ENCODE data around the gene TXN.
"Not testable (repeated sequence)": the region's sequence is repeated elsewhere in the genome, so short reads cannot be mapped to it uniquely, and the experiment has no call there.

Gene TXN

DNA sequence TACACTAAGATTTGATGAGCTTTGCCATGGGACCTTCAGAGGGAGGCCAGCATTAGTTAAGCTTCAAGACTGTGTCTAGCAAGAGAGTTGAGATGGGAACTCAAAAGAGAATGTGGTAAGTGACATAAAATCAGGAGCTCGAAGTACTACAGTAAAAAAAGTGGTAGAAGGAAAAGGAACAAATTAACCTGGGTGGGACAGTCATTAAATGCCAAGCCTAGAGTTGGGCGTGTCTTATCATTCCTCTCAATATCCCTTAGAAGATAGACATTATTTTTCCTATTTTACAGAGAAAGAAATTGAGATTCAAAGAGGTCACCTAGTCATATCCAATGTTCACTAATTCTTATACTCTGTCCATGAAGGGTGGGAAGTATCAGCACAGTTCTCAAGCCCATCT lies 3.3 kb upstream of the TXN start:
- intact Hi-C loops (cut with DNase I): no loop called here
- DNase-seq: no peak

DNA sequence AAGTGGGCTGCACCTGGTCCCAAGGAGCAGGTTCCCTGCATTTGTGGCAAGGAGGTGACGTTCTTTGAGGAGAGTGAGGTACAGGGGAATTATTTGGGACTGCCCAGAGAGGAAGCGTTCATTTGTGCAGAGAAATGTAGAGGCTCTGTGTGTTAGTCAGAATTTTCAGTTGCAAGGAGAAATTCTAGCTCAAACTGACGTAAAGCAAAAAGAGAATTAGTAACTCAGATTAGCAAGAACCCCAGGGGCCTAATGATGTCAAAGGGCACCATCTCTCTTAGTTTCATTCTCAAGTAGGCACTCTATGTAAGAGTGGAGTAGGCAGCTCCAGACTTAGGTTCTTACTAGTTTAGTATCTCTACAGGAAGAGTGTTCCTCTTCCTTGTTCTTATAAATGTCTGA lies 2.4 kb upstream of the TXN start:
- DNase-seq: no peak
- intact Hi-C loops (cut with DNase I): no loop called here

GRCh38 chr9:110257956-110258355 lies 1.6 kb upstream of the TXN start:
- no peak for DNase-seq
- intact Hi-C loops (cut with DNase I): no loop called here

DNA sequence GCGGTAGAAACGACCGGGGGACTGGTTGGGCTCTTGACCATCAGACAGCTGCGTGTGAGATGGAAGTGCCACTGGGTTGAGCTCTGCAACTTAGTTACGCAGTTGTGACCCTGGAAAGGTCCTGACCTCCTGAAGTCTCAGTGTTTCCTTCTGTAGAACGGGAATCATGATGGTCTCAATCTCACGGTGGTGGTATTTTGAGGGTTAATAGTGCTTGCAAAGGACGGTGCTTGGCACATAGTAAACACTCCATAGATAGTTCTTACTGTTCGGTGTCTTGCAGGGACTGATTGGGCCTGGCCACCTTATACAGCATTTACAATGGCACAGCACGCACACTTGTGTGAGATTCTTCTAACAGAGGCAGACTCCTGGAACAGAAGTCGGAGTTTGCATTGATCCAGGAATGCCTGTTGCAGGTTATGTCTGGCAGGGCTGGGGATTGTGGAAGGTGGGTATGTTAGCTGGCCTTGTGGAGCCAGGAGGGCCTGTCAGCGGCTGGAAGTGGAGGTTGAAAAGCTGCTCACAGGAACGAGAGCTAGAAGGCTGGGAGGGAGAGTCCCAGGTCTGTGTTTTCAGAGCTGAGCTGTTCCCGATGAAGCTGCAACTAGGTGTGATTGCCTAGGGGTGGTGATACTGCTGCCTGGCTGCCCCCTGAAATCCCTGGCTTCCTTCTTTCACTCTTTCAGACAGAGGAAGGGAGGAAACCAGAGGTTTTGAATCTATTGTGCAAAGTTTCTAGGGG lies 962 bp upstream of the TXN start:
- DNase-seq: peak in 26 of 42 donors; percentile 11 to 55 (median 23)
- intact Hi-C loops (cut with DNase I): no loop called here

GRCh38 chr9:110255463-110256379 lies 586 bp downstream of the TXN start:
- DNase-seq: peak in 40 of 42 donors; percentile 8 to 64 (median 37)
- intact Hi-C loops (cut with DNase I): no loop called here

DNA sequence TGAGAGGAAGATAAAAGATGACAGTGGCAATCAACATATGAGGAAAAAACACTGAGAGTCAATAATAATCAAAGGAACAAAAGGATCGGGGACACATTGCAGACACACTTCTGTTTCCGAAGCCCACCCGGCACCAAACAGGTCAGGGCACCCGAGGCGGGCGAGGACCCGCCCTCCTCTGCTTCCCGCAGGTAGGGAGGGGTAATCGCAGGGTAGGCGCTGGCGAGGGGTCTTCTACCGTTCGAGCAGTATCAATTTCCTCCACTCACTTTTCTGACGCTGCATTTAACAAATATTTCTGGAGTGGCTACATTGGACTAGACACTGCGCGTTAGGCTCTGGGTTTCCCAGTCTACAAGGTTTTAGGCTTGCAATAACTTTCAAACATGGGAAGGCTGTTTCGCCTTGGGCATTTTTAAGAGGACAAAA lies 1.3 kb downstream of the TXN start:
- peak in 4 of 42 donors; percentile 9 to 45 (median 17) for DNase-seq
- intact Hi-C loops (cut with DNase I): no loop called here

DNA sequence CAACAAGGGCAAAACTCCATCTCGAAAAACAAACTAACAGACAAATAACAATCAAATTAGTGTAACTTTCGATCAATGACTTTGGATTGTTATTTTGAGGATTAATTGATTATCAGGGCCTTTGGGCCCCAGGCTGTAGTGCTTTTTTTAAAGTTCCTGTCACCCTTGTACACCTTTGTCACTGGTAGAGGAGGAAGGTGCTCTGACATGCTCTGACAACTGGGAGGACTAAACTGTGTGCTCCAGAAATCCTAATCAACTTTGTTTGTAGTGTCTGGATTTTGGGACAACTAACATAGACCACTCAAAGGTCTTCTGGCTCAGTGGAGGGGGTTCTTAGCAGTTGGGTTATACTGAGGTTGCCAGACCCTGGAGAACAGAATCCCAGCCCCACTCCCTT lies 1.8 kb downstream of the TXN start:
- DNase-seq: no peak
- intact Hi-C loops (cut with DNase I): no loop called here

GRCh38 chr9:110252509-110253139 lies 3.7 kb downstream of the TXN start:
- no peak for DNase-seq

DNA sequence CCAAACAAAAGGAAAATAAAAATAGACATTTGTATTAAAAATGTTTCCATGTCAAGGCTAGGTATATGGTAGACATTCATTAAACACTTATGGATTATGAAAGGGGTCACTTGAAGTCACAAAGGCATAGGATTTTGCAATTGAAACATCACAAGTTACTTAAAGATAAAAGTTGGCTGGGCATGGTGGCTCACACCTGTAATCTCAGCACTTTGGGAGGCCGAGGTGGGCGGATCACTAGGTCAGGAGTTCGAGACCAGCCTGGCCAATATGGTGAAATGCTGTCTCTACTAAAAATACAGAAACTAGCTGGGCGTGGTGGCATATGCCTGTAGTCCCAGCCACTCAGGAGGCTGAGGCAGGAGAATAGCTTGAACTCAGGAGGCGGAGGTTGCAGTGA lies 4.5 kb downstream of the TXN start:
- DNase-seq; intact Hi-C loops (cut with DNase I): not testable (repeated sequence)

More at GRCh38 chr9:110252509-110253139, 3.7 kb downstream of the TXN start:
- intact Hi-C loops (cut with DNase I): no loop called here

- no peak for DNase-seq
- intact Hi-C loops (cut with DNase I): no loop called here
These were observed 5.1 kb downstream of the TXN start for GRCh38 chr9:110251212-110251611.

DNA sequence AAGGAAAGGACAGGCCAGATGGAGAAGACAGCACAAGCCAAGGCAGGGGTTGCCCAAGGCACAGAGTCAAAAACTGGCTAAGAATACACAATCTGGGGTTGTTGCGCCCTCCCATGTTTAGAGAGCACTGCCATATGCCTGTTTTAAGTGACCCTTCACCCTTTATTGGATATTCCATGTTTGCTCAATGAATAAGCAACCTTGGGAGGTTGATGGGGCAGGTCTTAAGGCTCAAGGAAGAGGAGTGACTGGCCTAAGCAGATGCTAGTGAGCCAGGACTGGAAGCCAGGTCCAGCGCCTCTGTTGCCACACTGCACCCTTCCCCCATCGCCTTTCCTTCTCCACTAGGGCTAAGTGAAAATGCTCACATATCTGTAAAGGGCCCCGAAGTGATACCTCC lies 6.7 kb downstream of the TXN start:
- intact Hi-C loops (cut with DNase I): no loop called here

GRCh38 chr9:110248361-110248760 lies 7.9 kb downstream of the TXN start:
- intact Hi-C loops (cut with DNase I): no loop called here
- no peak for DNase-seq

More for the DNA sequence above, 6.7 kb downstream of the TXN start:
- DNase-seq: no peak

DNA sequence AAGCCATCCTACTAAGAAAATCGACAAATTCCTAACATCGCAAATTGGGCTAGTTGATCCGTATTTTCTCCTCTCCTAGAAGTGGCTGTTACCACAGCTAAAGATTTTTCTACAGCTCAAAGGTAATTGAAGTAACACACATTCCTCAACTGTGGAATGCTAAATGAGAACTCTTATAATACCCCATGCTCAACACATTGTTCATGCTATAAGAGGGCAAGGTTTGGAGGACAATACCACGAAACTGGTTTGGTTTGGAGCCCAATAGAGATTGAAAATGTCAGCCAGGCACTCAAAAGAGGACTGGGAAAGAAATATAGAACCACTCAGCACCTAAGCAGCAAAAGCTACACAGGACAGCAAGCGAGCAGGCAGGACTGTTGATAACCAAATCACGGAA lies 10.1 kb downstream of the TXN start:
- DNase-seq: no peak
- intact Hi-C loops (cut with DNase I): no loop called here

DNA sequence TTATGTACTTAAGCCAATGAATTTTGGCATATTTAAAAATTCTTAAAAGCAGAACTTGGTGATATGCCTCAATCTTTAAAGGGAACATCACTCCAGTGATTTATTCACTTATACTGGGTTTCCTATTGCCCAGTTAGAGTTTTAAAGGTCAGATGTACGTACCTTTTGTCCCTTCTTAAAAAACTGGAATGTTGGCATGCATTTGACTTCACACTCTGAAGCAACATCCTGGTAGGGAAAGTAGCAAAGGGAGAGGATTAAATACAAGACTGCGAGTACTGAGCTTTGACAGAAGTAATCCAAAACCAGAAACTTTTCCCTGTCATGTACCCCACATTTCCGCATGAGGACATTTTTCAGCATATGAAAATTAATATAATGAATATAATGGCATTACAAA lies 11.7 kb downstream of the TXN start:
- no peak for DNase-seq
- intact Hi-C loops (cut with DNase I): no loop called here

DNA sequence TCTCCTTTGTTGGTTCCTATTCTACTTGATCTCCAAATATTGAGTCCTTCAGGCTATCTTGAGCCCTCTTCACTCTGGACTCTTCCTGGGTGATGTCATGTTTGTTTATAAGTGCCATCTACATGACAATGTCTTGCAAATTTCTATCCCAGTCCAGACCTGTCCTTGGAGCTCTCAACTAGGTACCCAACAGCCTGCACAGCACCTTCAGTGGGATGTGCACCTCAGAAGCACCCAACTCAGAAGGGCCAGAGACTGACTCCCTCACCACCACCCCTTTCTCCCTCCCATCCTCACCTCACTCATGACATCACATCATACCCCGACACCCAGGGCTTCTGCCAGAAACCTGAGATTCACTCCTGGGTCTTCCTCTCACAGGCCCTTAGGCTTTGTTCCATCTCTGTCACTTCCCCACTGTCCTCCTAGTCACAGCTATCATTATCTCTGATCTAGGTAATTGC lies 14.4 kb downstream of the TXN start:
- DNase-seq: no peak
- intact Hi-C loops (cut with DNase I): no loop called here

- intact Hi-C loops (cut with DNase I): no loop called here
- DNase-seq: no peak
These were observed 14.9 kb downstream of the TXN start for GRCh38 chr9:110241260-110241857.

- no peak for DNase-seq
- intact Hi-C loops (cut with DNase I): no loop called here
These were observed 16.1 kb downstream of the TXN start for GRCh38 chr9:110240198-110240597.

DNA sequence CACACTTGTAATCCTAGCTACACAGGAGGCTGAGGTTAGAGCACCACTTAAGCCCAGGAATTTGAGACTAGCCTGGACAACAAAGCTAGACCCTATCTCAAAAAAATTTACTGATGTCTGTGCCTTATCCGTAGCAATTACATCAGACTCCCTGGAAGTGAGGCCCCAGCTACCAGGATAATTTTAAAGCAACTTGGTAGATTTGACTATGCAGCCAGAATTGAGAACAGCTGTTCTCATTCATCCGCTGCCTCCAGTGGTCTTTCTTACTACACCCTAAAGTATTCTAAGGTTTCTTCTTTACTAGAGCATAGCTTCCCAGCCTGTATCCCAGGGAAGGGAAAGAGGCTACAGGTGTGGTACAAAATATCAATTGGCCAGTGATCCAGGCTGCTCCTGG lies 28.0 kb downstream of the TXN start:
- DNase-seq: no peak
- intact Hi-C loops (cut with DNase I): no loop called here

GRCh38 chr9:110224583-110224982 lies 31.7 kb downstream of the TXN start:
- DNase-seq: no peak
- intact Hi-C loops (cut with DNase I): no loop called here

Measured in head of caudate nucleus (tissue), 42 donors.